ENCODE data around the gene TRAF3.

DNA sequence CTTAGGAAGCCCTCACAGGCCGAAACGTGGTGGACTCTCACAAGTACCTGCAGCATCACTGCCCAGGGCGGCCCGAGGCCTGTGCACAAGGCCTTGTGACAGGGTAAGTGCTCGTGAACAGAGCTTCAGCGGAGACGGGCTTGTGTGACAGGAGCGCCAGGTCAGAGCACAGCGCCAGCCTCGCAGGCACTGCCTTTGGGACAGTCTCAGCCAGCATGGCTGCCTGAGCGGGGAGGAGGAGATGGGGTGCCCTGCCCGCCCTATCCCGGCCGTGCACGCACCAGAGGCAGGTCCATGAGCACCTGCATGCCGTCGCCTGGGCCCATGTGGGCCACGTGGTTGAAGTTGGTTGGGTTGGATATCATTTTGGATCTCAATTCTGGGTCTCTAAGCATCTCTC, 162.1 kb downstream of the TRAF3 start:
- no peak for TF ChIP-seq EZH2phosphoT487 (conservative IDR thresholded peaks at IDR 0.05; ENCODE audit: low read length)
- TF ChIP-seq, protein P1, sequence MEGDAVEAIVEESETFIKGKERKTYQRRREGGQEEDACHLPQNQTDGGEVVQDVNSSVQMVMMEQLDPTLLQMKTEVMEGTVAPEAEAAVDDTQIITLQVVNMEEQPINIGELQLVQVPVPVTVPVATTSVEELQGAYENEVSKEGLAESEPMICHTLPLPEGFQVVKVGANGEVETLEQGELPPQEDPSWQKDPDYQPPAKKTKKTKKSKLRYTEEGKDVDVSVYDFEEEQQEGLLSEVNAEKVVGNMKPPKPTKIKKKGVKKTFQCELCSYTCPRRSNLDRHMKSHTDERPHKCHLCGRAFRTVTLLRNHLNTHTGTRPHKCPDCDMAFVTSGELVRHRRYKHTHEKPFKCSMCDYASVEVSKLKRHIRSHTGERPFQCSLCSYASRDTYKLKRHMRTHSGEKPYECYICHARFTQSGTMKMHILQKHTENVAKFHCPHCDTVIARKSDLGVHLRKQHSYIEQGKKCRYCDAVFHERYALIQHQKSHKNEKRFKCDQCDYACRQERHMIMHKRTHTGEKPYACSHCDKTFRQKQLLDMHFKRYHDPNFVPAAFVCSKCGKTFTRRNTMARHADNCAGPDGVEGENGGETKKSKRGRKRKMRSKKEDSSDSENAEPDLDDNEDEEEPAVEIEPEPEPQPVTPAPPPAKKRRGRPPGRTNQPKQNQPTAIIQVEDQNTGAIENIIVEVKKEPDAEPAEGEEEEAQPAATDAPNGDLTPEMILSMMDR (IDR thresholded peaks at IDR 0.05; ENCODE audit: insufficient read depth, low read length, poor library complexity, severe bottlenecking), result no peak
